HepG2 (cell line): Measurements from ENCODE around the gene CASZ1. TPM values are rescaled to one million over a fixed set of nuclear protein-coding genes. Genes with fewer than 3 reads are reported as not detected.

Source experiments
- ATAC-seq: fragments of 200-7000 bp; cut with Tn5 transposase; 3 replicates; pipeline ENCODE4 v1.9.1; 2020; ENCODE audit warnings: mild to moderate bottlenecking, moderate library complexity
- BruUV-seq: library from RNA; stranded (reverse); fragments of 400-500 nt; replicated peaks from 2 replicates; lab custom pipeline; 2021; lab: Mats Ljungman, UMichigan
- CTCF ChIA-PET: fragments of 300-600 bp; formaldehyde crosslinking; extraction: SDS; loops from one replicate; lab custom pipeline; 2021; ENCODE audit warnings: low total read pairs, inconsistent platforms, low intra/inter-chr PET ratio; lab: Yijun Ruan, JAX
- POLR2A ChIA-PET: fragments of 350-600 bp; sonication (Branson Sonifier 250); formaldehyde crosslinking; loops from one replicate; lab custom pipeline; 2020; ENCODE audit warnings: antibody characterized with exemption, inconsistent platforms; lab: Yijun Ruan, JAX
- DNase-seq: peaks from one replicate; pipeline ENCODE4 v3.0.0-alpha.2; 2015; ENCODE audit warnings: low spot score
- FAIRE-seq: peaks from 3 replicates; lab custom pipeline; 2011; peaks lifted over from hg19 to GRCh38; lab: Jason Lieb, UNC
- H2AFZ ChIP-seq: one replicate; pipeline ENCODE4 v1.6.1; 2011; ENCODE audit warnings: low read length, inconsistent platforms
- H3K27ac ChIP-seq: fragments of 300-600 bp; 3 replicates; pipeline ENCODE4 v1.8.0; 2011; ENCODE audit warnings: mixed run types, mild to moderate bottlenecking, mixed read lengths, low read length, inconsistent platforms; ENCODE audit not compliant: insufficient read depth; ENCODE audit errors: extremely low read length
- H3K27me3 ChIP-seq, 2 experiments: fragments of 200-600 bp in 1 of 2; 2 replicates in 1 of 2; 3 replicates in 1 of 2; pipeline versions ENCODE4 v1.6.0 to v1.8.0; 2011; ENCODE audit warnings: low read length in 2 of 2, mild to moderate bottlenecking in 2 of 2, moderate library complexity in 2 of 2, inconsistent platforms in 1 of 2; ENCODE audit not compliant: insufficient read depth in 2 of 2, control insufficient read depth in 1 of 2
- H3K36me3 ChIP-seq, 2 experiments: fragments of 200-600 bp in 1 of 2; replicated peaks in 1 of 2; 2 replicates in 1 of 2; 3 replicates in 1 of 2; pipeline versions ENCODE4 v1.5.1 to v1.8.0; 2011; ENCODE audit warnings: low read length in 2 of 2, inconsistent platforms in 1 of 2; ENCODE audit not compliant: insufficient read depth in 2 of 2, control insufficient read depth in 1 of 2
- H3K4me1 ChIP-seq: 2 replicates; pipeline ENCODE4 v1.5.1; 2012; ENCODE audit warnings: low read length, inconsistent platforms; ENCODE audit not compliant: insufficient read depth
- H3K4me2 ChIP-seq: 2 replicates; pipeline ENCODE4 v1.6.0; 2011; ENCODE audit warnings: low read depth, low read length, inconsistent platforms
- H3K4me3 ChIP-seq, 3 experiments: fragments of 200-600 bp in 1 of 3; sonication (generic), shearing (Covaris generic) in 1 of 3; replicated peaks in 1 of 3; 2 replicates each; pipeline ENCODE4 v1.5.1; 2011 to 2016; ENCODE audit warnings: low read length in 3 of 3, inconsistent platforms in 2 of 3, low read depth in 2 of 3, mild to moderate bottlenecking in 2 of 3, control low read depth in 1 of 3, mixed read lengths in 1 of 3; ENCODE audit not compliant: insufficient read depth in 1 of 3
- H3K79me2 ChIP-seq: one replicate; pipeline ENCODE4 v1.6.1; 2011; ENCODE audit warnings: low read length, inconsistent platforms; ENCODE audit not compliant: insufficient read depth
- H3K9ac ChIP-seq: 2 replicates; pipeline ENCODE4 v1.6.0; 2011; ENCODE audit warnings: mild to moderate bottlenecking, low read depth, low read length, inconsistent platforms; ENCODE audit not compliant: insufficient read depth
- H3K9me3 ChIP-seq: 2 replicates; pipeline ENCODE4 v1.5.1; 2012; ENCODE audit warnings: mild to moderate bottlenecking, low read length
- H4K20me1 ChIP-seq: 2 replicates; pipeline ENCODE4 v1.6.0; 2011; ENCODE audit warnings: inconsistent platforms, mild to moderate bottlenecking, low read length, moderate library complexity; ENCODE audit not compliant: insufficient read depth
- CHCHD3 ChIP-seq: sonication (generic); formaldehyde crosslinking; IDR thresholded peaks from 2 replicates; pipeline ENCODE4 v1.8.0; 2022; ENCODE audit warnings: mild to moderate bottlenecking, missing genetic modification reagents, moderate library complexity
- GPN1 ChIP-seq: sonication (generic); formaldehyde crosslinking; IDR thresholded peaks from 2 replicates; pipeline ENCODE4 v1.5.1; 2020; ENCODE audit warnings: missing genetic modification reagents, borderline replicate concordance
- HOXD1 ChIP-seq: sonication (generic); formaldehyde crosslinking; IDR thresholded peaks from 2 replicates; pipeline ENCODE4 v1.5.0; 2020; ENCODE audit warnings: missing genetic modification reagents
- TFE3 ChIP-seq: IDR thresholded peaks from 2 replicates; pipeline ENCODE4 v1.6.1; 2016
- ZNF343 ChIP-seq: sonication (generic); formaldehyde crosslinking; IDR thresholded peaks from 2 replicates; pipeline ENCODE4 v1.4.0; 2020; ENCODE audit warnings: mild to moderate bottlenecking, missing genetic modification reagents
- ZNF496 ChIP-seq: sonication (generic); formaldehyde crosslinking; IDR thresholded peaks from 2 replicates; pipeline ENCODE4 v1.8.1; 2023; ENCODE audit warnings: mild to moderate bottlenecking, moderate library complexity, missing genetic modification reagents; ENCODE audit not compliant: insufficient replicate concordance
- WGBS: methylation state at CpG from one replicate; pipeline ENCODE4 v1.1.6; 2017; ENCODE audit warnings: low lambda C conversion rate; 5-methylcytosine and 5-hydroxymethylcytosine counted together
- in situ Hi-C: cut with HindIII; loops from 2 replicates; pipeline ENCODE4 v1.10.0; 2017; ENCODE audit warnings: low pct_unique_long_range_greater_than_20kb; ENCODE audit not compliant: extremely low pct_ligation_motif_present
- intact Hi-C: fragments of 100-400 bp; cut with micrococcal nuclease; formaldehyde crosslinking; loops from one replicate; pipeline ENCODE4 v1.10.0; 2022; ENCODE audit not compliant: unreplicated experiment
- polyA plus RNA-seq, 8 experiments: library from polyadenylated mRNA; depleted of rRNA in 3 of 8; stranded (reverse) in 7 of 8; unstranded in 1 of 8; fragments of >200 nt; fragmentation: Illumina TruSeq in 4 of 8; extraction: Trizol in 4 of 8; gene quantifications; 2 replicates each; pipeline versions ENCODE4 v1.2.1 to v1.2.3, GENCODE V29; 2011 to 2016; ENCODE audit warnings: low read depth in 4 of 8, missing spikeins in 1 of 8, mixed read lengths in 1 of 8; ENCODE audit not compliant: insufficient read depth in 1 of 8
- total RNA-seq, 5 experiments: library from RNA; depleted of rRNA; stranded (reverse); fragments of >200 nt; fragmentation: Illumina TruSeq; extraction: Trizol; gene quantifications; 2 replicates each; pipeline ENCODE4 v1.2.3, GENCODE V29; 2016; ENCODE audit warnings: low read depth in 1 of 5
- TF ChIP-seq, protein P1 (sequence below): sonication (generic); formaldehyde crosslinking; IDR thresholded peaks from 2 replicates; pipeline ENCODE4 v1.5.0; 2020; ENCODE audit warnings: missing genetic modification reagents

Gene CASZ1
- total and polyA plus RNA-seq, 2 of the 13 experiments (the other 11 are each of a cell fraction or from before 2014, with no cell fraction given) = 1.9 to 3.7 TPM

GRCh38 chr1:10699470-10699835, 97.0 kb downstream of the CASZ1 start:
- H2AFZ ChIP-seq = no peak overlapping the region
- TF ChIP-seq ZNF496 (CRISPR knock-in tag) (no peak), TFE3 (CRISPR knock-in tag) (no peak), ZNF343 (CRISPR knock-in tag) (no peak), HOXD1 (CRISPR knock-in tag) (no peak), CHCHD3 (CRISPR knock-in tag) (no peak), GPN1 (CRISPR knock-in tag) (no peak)
- TF ChIP-seq, protein P1, sequence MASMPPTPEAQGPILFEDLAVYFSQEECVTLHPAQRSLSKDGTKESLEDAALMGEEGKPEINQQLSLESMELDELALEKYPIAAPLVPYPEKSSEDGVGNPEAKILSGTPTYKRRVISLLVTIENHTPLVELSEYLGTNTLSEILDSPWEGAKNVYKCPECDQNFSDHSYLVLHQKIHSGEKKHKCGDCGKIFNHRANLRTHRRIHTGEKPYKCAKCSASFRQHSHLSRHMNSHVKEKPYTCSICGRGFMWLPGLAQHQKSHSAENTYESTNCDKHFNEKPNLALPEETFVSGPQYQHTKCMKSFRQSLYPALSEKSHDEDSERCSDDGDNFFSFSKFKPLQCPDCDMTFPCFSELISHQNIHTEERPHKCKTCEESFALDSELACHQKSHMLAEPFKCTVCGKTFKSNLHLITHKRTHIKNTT (CRISPR knock-in tag) = no peak
- ChIA-PET CTCF (no interaction called here), POLR2A (no interaction called here)
- no peak for ATAC-seq
- no peaks in the 10 kb centered on the region for H3K79me2 ChIP-seq
- H3K4me3 ChIP-seq = no peak overlapping the region
- no peak overlapping the region for H3K9ac ChIP-seq
- peaks cover 7 to 58% of the 10 kb centered on the region in 2 experiments; a peak in 4 of 5 replicates for H3K27me3 ChIP-seq
- peaks cover 11% of the 10 kb centered on the region for H3K4me1 ChIP-seq
- BruUV-seq = no TSS peak
- H3K9me3 ChIP-seq = no peaks in the 10 kb centered on the region
- intact Hi-C loops (no loop called here), in situ Hi-C loops (loop anchor here (10.0 kb wide), 1 partner anchor 165 kb away; no protein-coding TSS in a partner anchor)
- no peak overlapping the region for H3K4me2 ChIP-seq
- H4K20me1 ChIP-seq = no peaks in the 10 kb centered on the region
- FAIRE-seq = no peak
- no peaks in the 10 kb centered on the region for H3K36me3 ChIP-seq
- no peak overlapping the region for H3K27ac ChIP-seq
- no peak for DNase-seq
- 53% methylated on average over 7 of the region's 7 CpGs for WGBS
